Measurements from ENCODE around the gene SPAG9.

- no peak for TF ChIP-seq CTCF (IDR thresholded peaks at IDR 0.05)
- TF ChIP-seq POLR2A (IDR thresholded peaks at IDR 0.05): no peak
Observed at GRCh38 chr17:51124640-51125503, 4.2 kb upstream of the SPAG9 start.
